ENCODE results near the gene LZIC.

The LZIC gene

DNA sequence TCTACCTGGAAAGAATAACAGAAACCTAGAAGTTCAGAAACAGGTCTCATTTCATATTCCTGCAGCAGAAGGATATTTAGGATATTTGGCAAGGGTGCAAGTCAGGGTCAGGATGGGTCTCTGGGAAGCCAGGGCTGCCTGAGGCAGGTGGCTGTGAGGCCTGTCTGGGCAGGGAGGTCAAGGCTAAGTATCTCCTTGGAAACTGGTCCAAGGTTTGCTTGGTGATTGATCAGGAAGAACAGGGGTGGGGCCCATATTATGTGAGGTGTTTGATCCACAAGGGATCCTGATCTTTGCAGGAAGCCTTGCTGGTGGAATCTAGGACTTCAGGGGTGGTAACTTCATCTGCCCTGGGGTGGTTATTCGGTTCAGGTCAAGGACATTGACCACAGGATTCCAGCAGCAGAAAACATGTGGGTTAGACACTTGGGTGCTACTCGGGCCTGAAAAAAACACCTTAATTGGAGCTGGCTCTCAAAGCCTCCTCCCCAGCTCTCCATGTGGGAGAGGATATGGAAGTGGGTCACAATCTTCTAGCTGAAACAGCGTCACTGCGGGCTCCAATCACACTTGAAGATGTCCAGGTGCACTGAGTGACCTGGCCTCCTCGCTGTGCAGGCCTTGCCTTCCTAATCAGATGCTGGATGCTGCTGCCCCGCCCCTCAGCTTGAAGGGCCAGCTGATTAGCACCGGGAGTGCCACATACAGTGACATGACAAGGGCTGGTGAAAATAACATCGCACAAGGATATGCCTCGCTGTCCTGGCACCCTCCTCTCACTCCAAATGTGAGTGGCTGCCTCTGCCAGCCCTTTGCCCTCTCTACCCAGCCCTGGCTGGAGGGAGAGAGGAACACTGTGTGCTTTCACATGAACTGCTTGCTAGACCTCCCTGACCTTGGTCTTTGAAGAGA is 41.8 kb downstream of the LZIC start:
- TF ChIP-seq ZNF565 (CRISPR knock-in tag; conservative IDR thresholded peaks at IDR 0.05; ENCODE audit: low read depth) (no peak), ZNF8 (CRISPR knock-in tag; IDR thresholded peaks at IDR 0.05) (no peak), PPARA (CRISPR knock-in tag; IDR thresholded peaks at IDR 0.05; ENCODE audit: borderline replicate concordance) (no peak), ESRRG (CRISPR knock-in tag; IDR thresholded peaks at IDR 0.05) (no peak), ZC3H10 (CRISPR knock-in tag; IDR thresholded peaks at IDR 0.05) (no peak), TOX (CRISPR knock-in tag; IDR thresholded peaks at IDR 0.05; ENCODE audit: borderline replicate concordance) (no peak), OSR1 (CRISPR knock-in tag; IDR thresholded peaks at IDR 0.05) (no peak), TCF4 (CRISPR knock-in tag; IDR thresholded peaks at IDR 0.05; ENCODE audit: borderline replicate concordance) (no peak), ISL1 (CRISPR knock-in tag; IDR thresholded peaks at IDR 0.05) (no peak), CSDC2 (CRISPR knock-in tag; IDR thresholded peaks at IDR 0.05) (no peak), GLIS3 (CRISPR knock-in tag; IDR thresholded peaks at IDR 0.05) (no peak)
- TF ChIP-seq, protein P1, sequence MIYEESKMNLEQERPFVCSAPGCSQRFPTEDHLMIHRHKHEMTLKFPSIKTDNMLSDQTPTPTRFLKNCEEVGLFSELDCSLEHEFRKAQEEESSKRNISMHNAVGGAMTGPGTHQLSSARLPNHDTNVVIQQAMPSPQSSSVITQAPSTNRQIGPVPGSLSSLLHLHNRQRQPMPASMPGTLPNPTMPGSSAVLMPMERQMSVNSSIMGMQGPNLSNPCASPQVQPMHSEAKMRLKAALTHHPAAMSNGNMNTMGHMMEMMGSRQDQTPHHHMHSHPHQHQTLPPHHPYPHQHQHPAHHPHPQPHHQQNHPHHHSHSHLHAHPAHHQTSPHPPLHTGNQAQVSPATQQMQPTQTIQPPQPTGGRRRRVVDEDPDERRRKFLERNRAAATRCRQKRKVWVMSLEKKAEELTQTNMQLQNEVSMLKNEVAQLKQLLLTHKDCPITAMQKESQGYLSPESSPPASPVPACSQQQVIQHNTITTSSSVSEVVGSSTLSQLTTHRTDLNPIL (CRISPR knock-in tag; IDR thresholded peaks at IDR 0.05; ENCODE audit: low read depth): no peak
- TF ChIP-seq, protein P2, sequence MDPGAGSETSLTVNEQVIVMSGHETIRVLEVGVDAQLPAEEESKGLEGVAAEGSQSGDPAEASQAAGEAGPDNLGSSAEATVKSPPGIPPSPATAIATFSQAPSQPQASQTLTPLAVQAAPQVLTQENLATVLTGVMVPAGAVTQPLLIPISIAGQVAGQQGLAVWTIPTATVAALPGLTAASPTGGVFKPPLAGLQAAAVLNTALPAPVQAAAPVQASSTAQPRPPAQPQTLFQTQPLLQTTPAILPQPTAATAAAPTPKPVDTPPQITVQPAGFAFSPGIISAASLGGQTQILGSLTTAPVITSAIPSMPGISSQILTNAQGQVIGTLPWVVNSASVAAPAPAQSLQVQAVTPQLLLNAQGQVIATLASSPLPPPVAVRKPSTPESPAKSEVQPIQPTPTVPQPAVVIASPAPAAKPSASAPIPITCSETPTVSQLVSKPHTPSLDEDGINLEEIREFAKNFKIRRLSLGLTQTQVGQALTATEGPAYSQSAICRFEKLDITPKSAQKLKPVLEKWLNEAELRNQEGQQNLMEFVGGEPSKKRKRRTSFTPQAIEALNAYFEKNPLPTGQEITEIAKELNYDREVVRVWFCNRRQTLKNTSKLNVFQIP (CRISPR knock-in tag; IDR thresholded peaks at IDR 0.05; ENCODE audit: borderline replicate concordance, low read depth): no peak
- ATAC-seq: no peak

DNA sequence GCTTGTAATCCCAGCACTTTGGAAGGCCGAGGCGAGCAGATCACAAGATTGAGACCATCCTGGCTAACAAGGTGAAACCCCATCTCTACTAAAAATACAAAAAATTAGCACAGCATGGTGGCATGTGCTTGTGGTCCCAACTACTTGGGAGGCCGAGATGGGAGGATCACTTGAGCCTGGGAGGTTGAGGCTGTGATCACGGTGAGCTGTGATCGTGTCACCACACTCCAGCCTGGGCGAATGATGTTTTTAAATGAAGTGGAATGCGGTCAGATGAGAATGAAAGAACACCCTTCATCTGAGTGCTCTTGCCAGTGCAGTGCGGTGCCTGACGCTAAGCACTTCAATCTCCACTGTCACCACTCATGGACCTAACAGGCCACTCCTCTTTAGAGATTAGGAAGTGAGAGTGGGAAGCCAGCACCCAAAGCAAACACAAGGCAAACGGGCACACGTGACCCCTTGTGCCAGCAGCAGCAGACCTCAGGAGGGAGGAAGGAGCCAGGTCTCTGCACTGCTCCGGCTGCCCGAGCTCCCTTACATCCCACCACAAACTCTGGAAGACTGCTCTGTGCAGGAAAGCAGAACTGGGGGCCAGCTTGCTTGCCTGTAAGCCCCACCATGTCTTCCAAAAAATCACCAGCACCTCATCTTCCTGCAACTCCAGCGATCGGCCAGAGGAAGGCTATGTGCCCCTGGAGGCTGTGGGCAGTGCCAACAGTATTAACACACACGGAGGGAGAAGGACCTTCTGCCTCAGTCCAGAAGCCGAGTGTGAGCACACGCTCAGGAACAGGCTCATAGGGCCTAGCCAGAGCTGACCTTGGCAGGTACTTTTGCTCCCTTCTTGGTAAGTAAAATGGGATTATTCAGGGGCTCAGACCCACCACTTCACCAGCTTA is 42.8 kb downstream of the LZIC start:
- TF ChIP-seq ZFP30 (CRISPR knock-in tag; IDR thresholded peaks at IDR 0.05) (no peak), ZNF8 (CRISPR knock-in tag; IDR thresholded peaks at IDR 0.05) (no peak), ZC3H10 (CRISPR knock-in tag; IDR thresholded peaks at IDR 0.05) (no peak), GLIS3 (CRISPR knock-in tag; IDR thresholded peaks at IDR 0.05) (no peak), RARB (CRISPR knock-in tag; IDR thresholded peaks at IDR 0.05) (no peak), ISL1 (CRISPR knock-in tag; IDR thresholded peaks at IDR 0.05) (no peak), ESRRG (CRISPR knock-in tag; IDR thresholded peaks at IDR 0.05) (no peak), BACH2 (CRISPR knock-in tag; IDR thresholded peaks at IDR 0.05; ENCODE audit: borderline replicate concordance) (no peak), ZFP3 (CRISPR knock-in tag; IDR thresholded peaks at IDR 0.05) (no peak), TCF4 (CRISPR knock-in tag; IDR thresholded peaks at IDR 0.05; ENCODE audit: borderline replicate concordance) (no peak), TOX (CRISPR knock-in tag; IDR thresholded peaks at IDR 0.05; ENCODE audit: borderline replicate concordance) (no peak), ZNF70 (CRISPR knock-in tag; IDR thresholded peaks at IDR 0.05) (no peak), ARNTL (CRISPR knock-in tag; IDR thresholded peaks at IDR 0.05; ENCODE audit: borderline replicate concordance, low read depth) (no peak), CSDC2 (CRISPR knock-in tag; IDR thresholded peaks at IDR 0.05) (no peak), PPARA (CRISPR knock-in tag; IDR thresholded peaks at IDR 0.05; ENCODE audit: borderline replicate concordance) (no peak)
- TF ChIP-seq, protein P1 (CRISPR knock-in tag; IDR thresholded peaks at IDR 0.05; ENCODE audit: low read depth): no peak
- TF ChIP-seq, protein P3, sequence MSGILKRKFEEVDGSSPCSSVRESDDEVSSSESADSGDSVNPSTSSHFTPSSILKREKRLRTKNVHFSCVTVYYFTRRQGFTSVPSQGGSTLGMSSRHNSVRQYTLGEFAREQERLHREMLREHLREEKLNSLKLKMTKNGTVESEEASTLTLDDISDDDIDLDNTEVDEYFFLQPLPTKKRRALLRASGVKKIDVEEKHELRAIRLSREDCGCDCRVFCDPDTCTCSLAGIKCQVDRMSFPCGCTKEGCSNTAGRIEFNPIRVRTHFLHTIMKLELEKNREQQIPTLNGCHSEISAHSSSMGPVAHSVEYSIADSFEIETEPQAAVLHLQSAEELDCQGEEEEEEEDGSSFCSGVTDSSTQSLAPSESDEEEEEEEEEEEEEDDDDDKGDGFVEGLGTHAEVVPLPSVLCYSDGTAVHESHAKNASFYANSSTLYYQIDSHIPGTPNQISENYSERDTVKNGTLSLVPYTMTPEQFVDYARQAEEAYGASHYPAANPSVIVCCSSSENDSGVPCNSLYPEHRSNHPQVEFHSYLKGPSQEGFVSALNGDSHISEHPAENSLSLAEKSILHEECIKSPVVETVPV (CRISPR knock-in tag; IDR thresholded peaks at IDR 0.05): no peak
- TF ChIP-seq, protein P2 (CRISPR knock-in tag; IDR thresholded peaks at IDR 0.05; ENCODE audit: borderline replicate concordance, low read depth): no peak
- TF ChIP-seq, protein P4, sequence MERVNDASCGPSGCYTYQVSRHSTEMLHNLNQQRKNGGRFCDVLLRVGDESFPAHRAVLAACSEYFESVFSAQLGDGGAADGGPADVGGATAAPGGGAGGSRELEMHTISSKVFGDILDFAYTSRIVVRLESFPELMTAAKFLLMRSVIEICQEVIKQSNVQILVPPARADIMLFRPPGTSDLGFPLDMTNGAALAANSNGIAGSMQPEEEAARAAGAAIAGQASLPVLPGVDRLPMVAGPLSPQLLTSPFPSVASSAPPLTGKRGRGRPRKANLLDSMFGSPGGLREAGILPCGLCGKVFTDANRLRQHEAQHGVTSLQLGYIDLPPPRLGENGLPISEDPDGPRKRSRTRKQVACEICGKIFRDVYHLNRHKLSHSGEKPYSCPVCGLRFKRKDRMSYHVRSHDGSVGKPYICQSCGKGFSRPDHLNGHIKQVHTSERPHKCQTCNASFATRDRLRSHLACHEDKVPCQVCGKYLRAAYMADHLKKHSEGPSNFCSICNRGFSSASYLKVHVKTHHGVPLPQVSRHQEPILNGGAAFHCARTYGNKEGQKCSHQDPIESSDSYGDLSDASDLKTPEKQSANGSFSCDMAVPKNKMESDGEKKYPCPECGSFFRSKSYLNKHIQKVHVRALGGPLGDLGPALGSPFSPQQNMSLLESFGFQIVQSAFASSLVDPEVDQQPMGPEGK (CRISPR knock-in tag; IDR thresholded peaks at IDR 0.05; ENCODE audit: borderline replicate concordance): no peak
- no peak for ATAC-seq
